ENCODE data around the gene FRAS1.
"Not testable (repeated sequence)": the region's sequence is repeated elsewhere in the genome, so short reads cannot be mapped to it uniquely, and the experiment has no call there.

FRAS1 gene

DNA sequence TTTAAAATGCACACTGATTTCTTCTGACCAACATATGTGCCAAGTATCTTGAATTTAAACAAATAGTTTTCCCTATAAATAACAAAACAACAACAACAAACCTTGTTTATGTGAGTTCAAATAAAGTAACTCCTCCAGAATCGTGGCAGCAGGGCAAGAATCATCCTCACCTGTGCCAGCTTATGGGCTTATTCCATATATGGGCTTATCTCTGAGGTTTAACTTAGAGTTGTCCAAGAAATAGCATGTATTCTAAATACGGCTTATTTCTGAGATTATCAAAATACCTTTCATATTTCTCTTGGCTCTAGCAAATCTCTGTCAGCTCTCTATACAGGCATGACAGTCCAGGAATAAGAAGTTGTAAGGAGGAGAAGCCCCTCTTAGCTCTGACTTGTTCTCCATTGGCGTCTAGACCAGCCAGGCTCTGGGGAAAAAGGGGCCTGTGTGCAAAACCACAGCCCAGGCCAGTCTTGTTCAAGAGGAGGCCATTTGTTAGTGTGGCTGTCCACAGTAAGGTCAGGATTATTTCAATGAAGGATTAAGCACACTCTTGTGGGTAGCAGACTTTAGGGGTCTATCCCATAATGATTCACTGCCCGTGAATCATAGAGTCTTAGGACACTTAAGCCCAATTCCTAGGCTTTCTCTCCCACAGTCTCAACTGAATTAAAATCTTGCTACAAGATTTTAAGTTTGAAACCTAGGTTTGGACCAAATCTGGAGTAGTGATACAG lies 63.2 kb downstream of the FRAS1 start:
- DNase-seq (ENCODE audit: low read depth in 2 of 2): no peak

DNA sequence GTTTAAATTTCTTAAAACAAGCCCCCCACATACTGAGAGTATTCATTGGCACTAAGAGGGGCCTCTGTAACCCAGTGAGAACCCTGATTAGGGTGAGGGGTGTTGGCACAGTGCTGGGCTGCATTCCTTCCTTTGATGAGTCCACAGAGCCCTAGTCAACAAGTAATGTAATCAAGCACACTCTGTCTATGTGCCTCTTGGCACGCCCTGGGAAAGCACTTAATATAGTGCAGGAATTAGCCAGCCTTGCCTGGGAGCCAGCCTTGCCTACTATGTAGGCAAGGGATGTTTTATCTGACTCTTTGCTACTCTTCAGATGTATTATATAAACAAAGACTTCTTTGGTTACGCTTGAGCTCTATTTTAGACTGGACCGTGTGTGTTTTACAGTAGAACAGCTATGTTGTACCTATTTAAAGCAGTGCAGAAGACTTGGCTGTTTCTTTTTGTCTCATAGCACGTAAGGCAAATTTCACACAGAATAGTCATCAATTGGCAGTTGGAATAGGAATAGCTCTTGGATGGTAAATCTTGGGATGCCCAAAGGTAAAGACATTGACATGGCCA lies 64.3 kb downstream of the FRAS1 start:
- no peak for DNase-seq (ENCODE audit: low read depth in 2 of 2)

DNA sequence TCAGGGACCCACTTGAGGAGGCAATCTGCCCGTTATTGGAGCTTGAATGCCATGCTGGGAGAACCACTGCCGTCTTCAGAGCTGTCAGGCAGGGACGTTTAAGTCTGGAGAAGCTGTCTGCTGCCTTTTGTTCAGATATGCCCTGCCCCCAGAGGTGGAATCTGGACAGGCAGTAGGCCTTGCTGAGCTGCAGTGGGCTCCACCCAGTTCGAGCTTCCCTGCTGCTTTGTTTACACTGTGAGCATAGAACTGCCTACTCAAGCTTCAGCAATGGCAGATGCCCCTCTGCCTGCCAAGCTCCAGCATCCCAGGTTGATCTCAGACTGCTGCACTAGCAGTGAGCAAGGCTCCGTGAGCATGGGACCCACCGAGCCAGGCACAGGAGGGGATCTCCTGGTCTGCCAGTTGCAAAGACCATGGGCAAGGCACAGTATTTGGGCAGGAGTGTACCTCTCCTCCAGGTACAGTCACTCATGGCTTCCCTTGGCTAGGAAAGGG lies 68.8 kb downstream of the FRAS1 start:
- DNase-seq (ENCODE audit: low read depth in 2 of 2): not testable (repeated sequence)

- no peak for DNase-seq (ENCODE audit: low read depth in 2 of 2)
Observed at GRCh38 chr4:78129383-78130108, 72.4 kb downstream of the FRAS1 start.

- no peak for DNase-seq (ENCODE audit: low read depth in 2 of 2)
Observed at GRCh38 chr4:78131403-78131802, 74.3 kb downstream of the FRAS1 start.

DNA sequence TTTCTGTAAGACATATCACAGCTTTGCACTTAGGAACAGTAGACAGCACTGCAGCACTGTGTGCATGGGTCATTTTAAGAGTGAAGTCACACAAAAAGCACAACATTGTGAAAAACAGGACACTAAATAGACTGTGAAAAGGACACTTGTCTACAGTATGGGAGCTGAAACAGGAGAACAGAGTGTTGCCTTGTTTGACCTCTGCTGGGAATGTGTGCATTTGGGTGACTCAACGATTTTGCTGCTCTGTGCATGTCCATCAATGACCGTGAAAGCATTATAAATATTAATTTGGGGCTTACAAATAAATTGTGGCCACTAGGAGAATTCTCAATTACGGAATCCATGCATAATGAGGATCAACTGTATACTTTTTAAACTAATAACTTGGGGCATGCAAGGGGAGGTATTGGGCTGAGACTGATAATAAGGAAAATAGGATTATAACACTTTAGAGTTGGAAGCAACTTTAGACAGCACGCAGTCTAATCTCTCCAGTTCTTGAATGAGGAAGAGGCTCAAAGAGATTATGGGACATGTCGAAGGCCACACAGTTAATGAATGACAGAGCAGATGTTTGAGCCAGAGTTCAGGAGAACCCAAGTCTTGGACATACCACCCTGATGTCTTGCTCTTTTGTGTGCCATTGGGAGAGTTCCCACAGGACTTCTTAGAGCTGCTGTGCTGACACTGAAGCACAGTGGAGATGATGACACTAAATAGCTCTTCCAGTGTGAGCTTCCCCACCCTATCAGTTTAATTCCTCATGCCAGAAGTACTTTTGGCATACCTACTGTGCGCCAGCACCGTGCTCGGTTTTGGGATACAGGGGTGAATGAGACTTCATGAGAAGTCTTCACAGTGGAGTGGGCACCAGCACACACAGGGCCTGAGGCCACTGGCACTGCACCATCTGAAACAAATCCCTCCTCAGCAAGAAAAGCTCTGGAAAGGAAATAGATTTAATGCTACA lies 79.3 kb downstream of the FRAS1 start:
- no peak for DNase-seq (ENCODE audit: low read depth in 2 of 2)

- no peak for DNase-seq (ENCODE audit: low read depth in 2 of 2)
Observed at GRCh38 chr4:78137532-78137931, 80.4 kb downstream of the FRAS1 start.

- no peak for DNase-seq (ENCODE audit: low read depth in 2 of 2)
Observed at GRCh38 chr4:78138252-78138651, 81.1 kb downstream of the FRAS1 start.

DNA sequence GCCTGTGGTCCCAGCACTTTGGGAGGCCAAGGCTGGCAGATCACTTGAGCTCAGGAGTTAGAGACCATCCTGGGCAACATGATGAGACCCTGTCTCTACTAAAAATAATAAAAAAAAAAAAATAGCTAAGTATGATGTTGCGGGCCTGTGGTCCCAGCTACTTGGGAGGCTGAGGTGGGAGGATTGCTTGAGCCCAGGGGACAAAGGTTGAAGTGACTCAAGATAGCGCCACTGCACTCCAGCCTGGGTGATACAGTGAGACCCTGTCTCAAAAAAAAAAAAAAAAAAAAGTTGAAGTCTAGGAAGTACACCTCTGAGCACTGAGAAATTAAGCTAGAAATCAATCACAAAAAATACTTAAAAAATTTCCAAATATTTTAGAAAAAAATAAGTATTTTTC lies 86.5 kb downstream of the FRAS1 start:
- no peak for DNase-seq (ENCODE audit: low read depth in 2 of 2)

GRCh38 chr4:78145008-78145407 lies 87.9 kb downstream of the FRAS1 start:
- no peak for DNase-seq (ENCODE audit: low read depth in 2 of 2)

DNA sequence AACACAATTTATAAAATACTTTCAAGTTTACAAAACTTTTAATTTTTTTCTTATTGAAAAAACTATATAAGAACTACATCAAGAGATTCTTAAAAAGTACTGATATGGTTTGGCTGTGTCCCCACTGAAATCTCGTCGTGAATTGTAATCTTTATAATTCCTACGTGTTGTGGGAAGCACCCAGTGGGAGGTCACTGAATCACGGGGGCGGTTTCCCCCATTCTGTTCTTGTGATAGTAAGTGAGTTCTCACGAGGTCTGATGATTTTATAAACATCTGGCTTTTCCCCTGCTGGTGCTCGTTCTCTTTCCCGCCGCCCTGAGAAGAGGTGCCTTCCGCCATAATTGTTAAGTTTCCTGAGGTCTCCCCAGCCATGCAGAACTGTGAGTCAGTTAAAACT lies 88.5 kb downstream of the FRAS1 start:
- DNase-seq (ENCODE audit: low read depth in 2 of 2): no peak

DNA sequence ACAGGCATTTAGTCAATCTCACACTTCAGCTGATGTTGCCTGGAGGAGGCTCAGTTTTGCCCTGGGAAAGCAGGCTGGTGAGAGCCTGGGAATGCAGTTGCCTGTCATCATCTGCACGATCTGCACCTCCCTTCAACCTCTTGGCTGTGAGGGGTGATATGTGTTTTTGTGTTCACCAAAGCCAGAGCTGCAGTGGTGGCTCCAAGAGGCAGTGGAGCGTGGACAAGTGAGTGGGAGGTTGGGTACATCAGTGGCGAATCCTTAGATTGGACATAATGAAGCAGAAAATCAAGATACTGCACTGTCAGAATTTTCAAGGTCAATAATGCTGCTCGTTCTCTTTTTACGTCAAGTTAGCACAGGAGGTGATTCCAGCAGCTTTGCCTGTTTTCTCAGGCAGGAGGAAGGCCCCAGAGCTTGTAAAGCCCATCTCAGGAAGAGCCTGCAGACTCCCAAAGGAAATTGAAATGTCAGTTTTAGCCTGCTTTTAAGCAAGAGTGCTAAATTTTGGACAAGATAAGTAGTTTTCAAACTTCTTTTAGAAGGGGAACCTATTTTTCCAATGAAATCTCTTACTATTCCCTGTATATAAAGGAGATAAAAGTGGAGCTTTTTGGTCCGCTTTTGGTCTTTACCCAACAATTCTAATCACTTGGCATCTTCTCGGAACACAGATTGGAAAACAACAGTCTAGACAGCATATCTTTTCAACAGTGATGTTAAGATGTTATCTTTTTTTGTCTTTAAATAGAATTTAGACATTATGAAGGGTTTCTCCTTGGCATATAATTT lies 92.8 kb downstream of the FRAS1 start:
- no peak for DNase-seq (ENCODE audit: low read depth in 2 of 2)

- DNase-seq (ENCODE audit: low read depth in 2 of 2): no peak
Observed at GRCh38 chr4:78150543-78150864, 93.4 kb downstream of the FRAS1 start.

GRCh38 chr4:78152795-78153194 lies 95.7 kb downstream of the FRAS1 start:
- DNase-seq (ENCODE audit: low read depth in 2 of 2): no peak

DNA sequence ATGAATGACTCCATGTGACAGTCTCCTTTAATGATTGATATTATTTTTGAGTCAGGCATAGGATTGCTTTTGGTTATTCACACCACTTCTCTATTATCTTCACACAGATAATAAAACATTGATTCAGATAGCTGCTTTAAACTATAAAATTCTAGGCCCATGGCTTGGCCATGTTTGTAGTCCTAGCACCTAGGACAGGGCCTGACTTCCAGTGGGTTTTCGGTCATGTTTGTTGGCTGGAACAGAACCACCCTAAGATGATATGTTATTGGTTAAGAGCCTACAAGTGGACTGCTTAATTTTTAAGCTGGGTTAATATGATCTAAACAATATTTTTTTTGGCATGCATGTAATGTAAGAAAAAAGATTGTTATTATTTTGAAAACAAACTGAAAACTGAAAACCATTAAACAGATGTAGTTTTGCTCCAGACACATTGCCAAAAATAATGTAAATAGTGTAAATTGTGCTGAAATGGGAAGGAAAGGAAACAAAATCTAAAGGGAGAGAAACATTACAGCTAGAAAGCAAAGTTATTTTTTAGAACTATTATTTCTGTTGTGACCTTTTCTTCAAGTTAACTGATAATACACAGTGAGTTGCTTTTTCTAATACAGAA lies 98.0 kb downstream of the FRAS1 start:
- no peak for DNase-seq (ENCODE audit: low read depth in 2 of 2)

GRCh38 chr4:78155616-78156105 lies 98.5 kb downstream of the FRAS1 start:
- DNase-seq (ENCODE audit: low read depth in 2 of 2): no peak

- DNase-seq (ENCODE audit: low read depth in 2 of 2): no peak
Observed at GRCh38 chr4:78156520-78156919, 99.4 kb downstream of the FRAS1 start.

- DNase-seq (ENCODE audit: low read depth in 2 of 2): no peak
Observed at GRCh38 chr4:78162342-78162741, 105.2 kb downstream of the FRAS1 start.

DNA sequence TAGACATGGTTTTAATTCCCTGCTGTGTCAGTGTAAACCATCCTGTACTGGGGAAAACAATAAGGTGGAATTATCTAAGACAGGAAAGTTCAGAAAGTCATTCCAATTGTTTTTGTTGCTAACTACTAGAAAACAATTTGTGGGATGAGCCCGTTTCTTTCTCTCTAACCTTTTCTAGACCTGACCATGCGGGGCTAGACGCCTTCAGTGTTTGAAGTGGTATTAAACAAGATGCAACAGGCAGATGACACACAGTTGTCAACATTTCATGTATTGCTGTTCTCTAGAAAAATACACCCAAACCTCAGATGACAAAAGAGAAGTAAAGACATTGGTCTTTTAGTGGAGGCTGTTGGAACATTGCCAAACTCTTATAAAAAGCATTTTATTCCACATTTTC lies 105.7 kb downstream of the FRAS1 start:
- no peak for DNase-seq (ENCODE audit: low read depth in 2 of 2)

DNA sequence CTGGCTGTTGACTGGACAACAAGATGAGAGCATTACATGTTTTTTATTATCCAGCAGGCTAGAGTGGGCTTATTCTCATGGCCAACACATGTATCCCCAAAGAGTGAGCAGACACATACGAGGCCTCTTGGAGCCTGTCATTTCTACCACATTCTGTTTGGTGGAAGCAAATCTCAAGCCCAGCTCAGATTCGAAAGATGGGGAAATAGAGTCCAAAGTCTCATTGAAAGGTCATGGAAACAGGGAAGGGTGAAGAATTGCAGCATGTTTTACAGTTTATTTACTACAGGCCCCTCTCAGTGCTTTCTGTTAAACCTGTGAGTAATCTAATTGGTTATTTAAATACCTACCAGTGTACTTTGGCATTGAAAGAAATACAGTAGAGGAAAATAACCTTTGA lies 108.6 kb downstream of the FRAS1 start:
- no peak for DNase-seq (ENCODE audit: low read depth in 2 of 2)

Measured in stimulated activated CD4-positive, alpha-beta T cell treated with anti-CD3 and anti-CD28 coated beads, Interleukin-15, amount 100 ng/mL, for 48 hours (primary cell).